Measurements from ENCODE around the gene PPP4R4.

GRCh38 chr14:94139421-94139820 is 34.7 kb upstream of the PPP4R4 start:
- no peak for TF ChIP-seq RAD21 (IDR thresholded peaks at IDR 0.05; ENCODE audit: low read length)
- no peak for TF ChIP-seq CTCF (conservative IDR thresholded peaks at IDR 0.05; ENCODE audit: low read depth, low read length)
- no peak for TF ChIP-seq CEBPB (IDR thresholded peaks at IDR 0.05; ENCODE audit: low read depth, low read length)
- no peak for TF ChIP-seq MAFK (IDR thresholded peaks at IDR 0.05; ENCODE audit: low read depth, low read length)
- TF ChIP-seq RCOR1 (IDR thresholded peaks at IDR 0.05; ENCODE audit: insufficient replicate concordance, low read length): no peak
- TF ChIP-seq CHD1 (IDR thresholded peaks at IDR 0.05; ENCODE audit: low read depth, low read length): no peak
- no peak for TF ChIP-seq MXI1 (IDR thresholded peaks at IDR 0.05; ENCODE audit: borderline replicate concordance, low read depth, low read length)
- TF ChIP-seq SMC3 (IDR thresholded peaks at IDR 0.05; ENCODE audit: low read depth, low read length): no peak
- no peak for TF ChIP-seq ELK1 (IDR thresholded peaks at IDR 0.05; ENCODE audit: borderline replicate concordance, low read depth, low read length)
- TF ChIP-seq POLR2A (IDR thresholded peaks at IDR 0.05; ENCODE audit: low read depth, low read length): no peak
- no peak for TF ChIP-seq USF2 (IDR thresholded peaks at IDR 0.05; ENCODE audit: low read depth, low read length)
- no peak for TF ChIP-seq RFX5 (IDR thresholded peaks at IDR 0.05; ENCODE audit: low read depth, low read length)
- TF ChIP-seq MAZ (IDR thresholded peaks at IDR 0.05; ENCODE audit: borderline replicate concordance, low read depth, low read length): no peak
- no peak for TF ChIP-seq FOS (IDR thresholded peaks at IDR 0.05; ENCODE audit: low read depth, low read length)

All from IMR-90 (cell line).